Testis (tissue), 2 donors: ENCODE data around the gene GPR137.

Experiments
- POLR2A ChIP-seq: fragments of 450-650 bp; IDR thresholded peaks from one replicate; pipeline ENCODE4 v1.6.1; 2017; ENCODE audit warnings: antibody characterized with exemption, mild to moderate bottlenecking, moderate library complexity
- TF ChIP-seq, protein P1 (sequence below), 3 experiments: fragments of 450-650 bp in 2 of 3; fragments of 200-600 bp in 1 of 3; sonication (generic) in 1 of 3; IDR thresholded peaks; one replicate each; pipeline ENCODE4 v1.5.1; 2016 to 2019; ENCODE audit warnings: antibody characterized with exemption in 3 of 3, mild to moderate bottlenecking in 2 of 3, moderate library complexity in 1 of 3

DNA sequence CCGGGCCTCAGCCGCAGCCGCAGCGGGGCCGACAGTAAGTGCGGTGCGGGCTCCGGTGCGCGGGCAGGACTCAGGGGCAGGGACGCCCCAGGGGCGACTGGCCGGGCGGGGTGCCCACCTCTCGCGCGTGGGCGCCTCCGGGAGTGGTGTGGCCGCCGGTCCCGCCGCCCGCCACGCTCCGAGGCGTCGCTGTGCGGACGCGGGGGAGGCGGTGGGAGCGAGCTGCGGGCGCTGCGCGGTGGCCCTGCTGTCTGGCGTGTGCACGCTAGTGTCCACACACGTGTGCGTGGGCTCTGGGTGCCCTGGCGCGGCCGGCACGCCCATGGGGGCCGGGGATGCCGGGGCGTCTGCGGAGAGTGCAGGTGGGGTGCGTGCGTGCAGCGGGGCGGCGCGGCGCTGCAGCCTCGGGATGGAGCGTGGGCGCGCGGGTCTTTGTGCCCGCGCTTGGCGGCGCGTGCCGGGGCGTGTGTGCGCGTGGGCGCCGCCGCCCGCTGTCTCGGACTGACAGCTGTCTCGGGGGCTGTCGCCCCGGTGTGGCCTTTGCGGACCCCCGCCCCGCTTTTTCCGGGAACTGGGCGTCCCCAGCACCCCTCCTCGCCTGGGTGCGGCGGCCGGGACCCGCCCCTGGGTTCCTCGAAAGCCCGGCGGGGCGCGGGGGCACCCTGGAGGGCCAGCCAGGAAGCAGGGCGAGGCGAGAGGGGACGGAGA, 6.3 kb downstream of the GPR137 start:
- TF ChIP-seq, protein P1, sequence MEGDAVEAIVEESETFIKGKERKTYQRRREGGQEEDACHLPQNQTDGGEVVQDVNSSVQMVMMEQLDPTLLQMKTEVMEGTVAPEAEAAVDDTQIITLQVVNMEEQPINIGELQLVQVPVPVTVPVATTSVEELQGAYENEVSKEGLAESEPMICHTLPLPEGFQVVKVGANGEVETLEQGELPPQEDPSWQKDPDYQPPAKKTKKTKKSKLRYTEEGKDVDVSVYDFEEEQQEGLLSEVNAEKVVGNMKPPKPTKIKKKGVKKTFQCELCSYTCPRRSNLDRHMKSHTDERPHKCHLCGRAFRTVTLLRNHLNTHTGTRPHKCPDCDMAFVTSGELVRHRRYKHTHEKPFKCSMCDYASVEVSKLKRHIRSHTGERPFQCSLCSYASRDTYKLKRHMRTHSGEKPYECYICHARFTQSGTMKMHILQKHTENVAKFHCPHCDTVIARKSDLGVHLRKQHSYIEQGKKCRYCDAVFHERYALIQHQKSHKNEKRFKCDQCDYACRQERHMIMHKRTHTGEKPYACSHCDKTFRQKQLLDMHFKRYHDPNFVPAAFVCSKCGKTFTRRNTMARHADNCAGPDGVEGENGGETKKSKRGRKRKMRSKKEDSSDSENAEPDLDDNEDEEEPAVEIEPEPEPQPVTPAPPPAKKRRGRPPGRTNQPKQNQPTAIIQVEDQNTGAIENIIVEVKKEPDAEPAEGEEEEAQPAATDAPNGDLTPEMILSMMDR (IDR thresholded peaks at IDR 0.05): no peak
- no peak for TF ChIP-seq POLR2A
